Muscle layer of duodenum (tissue), 2 donors: ENCODE data around the gene ASS1.

ENCODE experiments used
- H3K27ac ChIP-seq: one replicate; pipeline ENCODE4 v1.7.0; 2013; ENCODE audit warnings: mild to moderate bottlenecking, low read length
- H3K27me3 ChIP-seq: one replicate; pipeline ENCODE4 v1.7.0; 2013; ENCODE audit warnings: low read depth, mild to moderate bottlenecking, control low read depth, low read length
- H3K36me3 ChIP-seq, 2 donors: one replicate each; pipeline ENCODE4 v1.7.0; 2013; ENCODE audit warnings: low read length in 2 of 2, control low read depth in 1 of 2, mild to moderate bottlenecking in 1 of 2; ENCODE audit not compliant: insufficient read depth in 2 of 2, control insufficient read depth in 1 of 2
- H3K4me1 ChIP-seq, 2 donors: one replicate each; pipeline ENCODE4 v1.7.0; 2013; ENCODE audit warnings: low read length in 2 of 2, mild to moderate bottlenecking in 2 of 2, control low read depth in 1 of 2, moderate library complexity in 1 of 2; ENCODE audit not compliant: insufficient read depth in 2 of 2, control insufficient read depth in 1 of 2
- H3K4me3 ChIP-seq, 2 donors: one replicate each; pipeline ENCODE4 v1.7.0; 2013; ENCODE audit warnings: low read length in 2 of 2, low read depth in 1 of 2, mild to moderate bottlenecking in 1 of 2
- H3K9me3 ChIP-seq, 2 donors: one replicate each; pipeline ENCODE4 v1.7.0; 2013; ENCODE audit warnings: low read length in 2 of 2, control low read depth in 1 of 2, mild to moderate bottlenecking in 1 of 2; ENCODE audit not compliant: control insufficient read depth in 1 of 2
- donor health status: healthy.

Gene ASS1

GRCh38 chr9:130421154-130421801 is 23.5 kb upstream of the ASS1 start:
- peaks cover 0 to 35% of the 10 kb centered on the region in 2 donors for H3K36me3 ChIP-seq
- H3K27ac ChIP-seq: no peak overlapping the region

GRCh38 chr9:130421802-130422276 is 22.9 kb upstream of the ASS1 start:
- H3K9me3 ChIP-seq: no peaks in the 10 kb centered on the region
- H3K27me3 ChIP-seq: no peaks in the 10 kb centered on the region
- H3K27ac ChIP-seq: no peak overlapping the region
- peaks cover 0 to 10% of the 10 kb centered on the region in 2 donors for H3K4me1 ChIP-seq
- H3K36me3 ChIP-seq: peaks cover 0 to 37% of the 10 kb centered on the region in 2 donors
- H3K4me3 ChIP-seq: no peak overlapping the region

More at GRCh38 chr9:130421154-130421801, 23.5 kb upstream of the ASS1 start:
- H3K4me1 ChIP-seq: peaks cover 0 to 10% of the 10 kb centered on the region in 2 donors
- no peaks in the 10 kb centered on the region for H3K9me3 ChIP-seq
- no peak overlapping the region for H3K4me3 ChIP-seq
- H3K27me3 ChIP-seq: no peaks in the 10 kb centered on the region

- Histone ChIP-seq H3K27ac (no peak overlapping the region), H3K36me3 (peaks cover 0 to 45% of the 10 kb centered on the region in 2 donors), H3K4me1 (peaks cover 0 to 10% of the 10 kb centered on the region in 2 donors), H3K9me3 (no peaks in the 10 kb centered on the region), H3K4me3 (no peak overlapping the region), H3K27me3 (no peaks in the 10 kb centered on the region)
These were observed 22.2 kb upstream of the ASS1 start for GRCh38 chr9:130422546-130422945.

GRCh38 chr9:130423272-130423671 is 21.5 kb upstream of the ASS1 start:
- Histone ChIP-seq H3K9me3 (no peaks in the 10 kb centered on the region), H3K27ac (no peak overlapping the region), H3K4me1 (peaks cover 0 to 10% of the 10 kb centered on the region in 2 donors), H3K36me3 (peaks cover 0 to 45% of the 10 kb centered on the region in 2 donors), H3K4me3 (no peak overlapping the region), H3K27me3 (no peaks in the 10 kb centered on the region)

- H3K27me3 ChIP-seq: no peaks in the 10 kb centered on the region
- H3K4me3 ChIP-seq: no peak overlapping the region
- H3K27ac ChIP-seq: no peak overlapping the region
- peaks cover 0 to 10% of the 10 kb centered on the region in 2 donors for H3K4me1 ChIP-seq
- peaks cover 0 to 42% of the 10 kb centered on the region in 2 donors for H3K36me3 ChIP-seq
- no peaks in the 10 kb centered on the region for H3K9me3 ChIP-seq
These were observed 19.9 kb upstream of the ASS1 start for GRCh38 chr9:130424595-130425454.

- H3K27ac ChIP-seq: no peak overlapping the region
- peaks cover 0 to 53% of the 10 kb centered on the region in 2 donors for H3K36me3 ChIP-seq
- H3K9me3 ChIP-seq: no peaks in the 10 kb centered on the region
- H3K4me1 ChIP-seq: peaks cover 0 to 10% of the 10 kb centered on the region in 2 donors
- H3K27me3 ChIP-seq: no peaks in the 10 kb centered on the region
- no peak overlapping the region for H3K4me3 ChIP-seq
These were observed 18.9 kb upstream of the ASS1 start for GRCh38 chr9:130425741-130426466.

- Histone ChIP-seq H3K4me1 (peaks cover 0 to 10% of the 10 kb centered on the region in 2 donors), H3K27ac (no peak overlapping the region), H3K27me3 (no peaks in the 10 kb centered on the region), H3K9me3 (no peaks in the 10 kb centered on the region), H3K36me3 (peaks cover 0 to 54% of the 10 kb centered on the region in 2 donors), H3K4me3 (no peak overlapping the region)
These were observed 18.3 kb upstream of the ASS1 start for GRCh38 chr9:130426467-130426773.

- no peak overlapping the region for H3K4me3 ChIP-seq
- no peak overlapping the region for H3K27ac ChIP-seq
- no peaks in the 10 kb centered on the region for H3K9me3 ChIP-seq
- H3K27me3 ChIP-seq: no peaks in the 10 kb centered on the region
- peaks cover 0 to 10% of the 10 kb centered on the region in 2 donors for H3K4me1 ChIP-seq
- H3K36me3 ChIP-seq: peaks cover 0 to 58% of the 10 kb centered on the region in 2 donors
These were observed 17.9 kb upstream of the ASS1 start for GRCh38 chr9:130426883-130427282.

GRCh38 chr9:130427326-130427725 is 17.4 kb upstream of the ASS1 start:
- Histone ChIP-seq H3K36me3 (peaks cover 0 to 59% of the 10 kb centered on the region in 2 donors), H3K9me3 (no peaks in the 10 kb centered on the region), H3K4me1 (peaks cover 0 to 10% of the 10 kb centered on the region in 2 donors), H3K27me3 (no peaks in the 10 kb centered on the region), H3K4me3 (no peak overlapping the region), H3K27ac (no peak overlapping the region)

GRCh38 chr9:130428086-130428665 is 16.6 kb upstream of the ASS1 start:
- no peaks in the 10 kb centered on the region for H3K9me3 ChIP-seq
- H3K27ac ChIP-seq: no peak overlapping the region
- no peak overlapping the region for H3K4me3 ChIP-seq
- peaks cover 0 to 59% of the 10 kb centered on the region in 2 donors for H3K36me3 ChIP-seq
- no peaks in the 10 kb centered on the region for H3K27me3 ChIP-seq
- H3K4me1 ChIP-seq: peaks cover 0 to 10% of the 10 kb centered on the region in 2 donors

GRCh38 chr9:130429381-130429780 is 15.4 kb upstream of the ASS1 start:
- peaks cover 0 to 11% of the 10 kb centered on the region in 2 donors for H3K4me1 ChIP-seq
- H3K36me3 ChIP-seq: peaks cover 0 to 59% of the 10 kb centered on the region in 2 donors
- no peaks in the 10 kb centered on the region for H3K27me3 ChIP-seq
- H3K27ac ChIP-seq: no peak overlapping the region
- H3K9me3 ChIP-seq: no peaks in the 10 kb centered on the region
- H3K4me3 ChIP-seq: no peak overlapping the region
